GM19372 (cell line): Measurements from ENCODE around the gene NLRP12.
"Not testable (repeated sequence)": the region's sequence is repeated elsewhere in the genome, so short reads cannot be mapped to it uniquely, and the experiment has no call there.

Experiments
- ATAC-seq: cut with Tn5 transposase; IDR thresholded peaks from one replicate; pipeline ENCODE4 v1.9.1; 2021; ENCODE audit warnings: mild to moderate bottlenecking, low read depth, moderate library complexity; ENCODE audit not compliant: unreplicated experiment

Gene NLRP12, protein sequence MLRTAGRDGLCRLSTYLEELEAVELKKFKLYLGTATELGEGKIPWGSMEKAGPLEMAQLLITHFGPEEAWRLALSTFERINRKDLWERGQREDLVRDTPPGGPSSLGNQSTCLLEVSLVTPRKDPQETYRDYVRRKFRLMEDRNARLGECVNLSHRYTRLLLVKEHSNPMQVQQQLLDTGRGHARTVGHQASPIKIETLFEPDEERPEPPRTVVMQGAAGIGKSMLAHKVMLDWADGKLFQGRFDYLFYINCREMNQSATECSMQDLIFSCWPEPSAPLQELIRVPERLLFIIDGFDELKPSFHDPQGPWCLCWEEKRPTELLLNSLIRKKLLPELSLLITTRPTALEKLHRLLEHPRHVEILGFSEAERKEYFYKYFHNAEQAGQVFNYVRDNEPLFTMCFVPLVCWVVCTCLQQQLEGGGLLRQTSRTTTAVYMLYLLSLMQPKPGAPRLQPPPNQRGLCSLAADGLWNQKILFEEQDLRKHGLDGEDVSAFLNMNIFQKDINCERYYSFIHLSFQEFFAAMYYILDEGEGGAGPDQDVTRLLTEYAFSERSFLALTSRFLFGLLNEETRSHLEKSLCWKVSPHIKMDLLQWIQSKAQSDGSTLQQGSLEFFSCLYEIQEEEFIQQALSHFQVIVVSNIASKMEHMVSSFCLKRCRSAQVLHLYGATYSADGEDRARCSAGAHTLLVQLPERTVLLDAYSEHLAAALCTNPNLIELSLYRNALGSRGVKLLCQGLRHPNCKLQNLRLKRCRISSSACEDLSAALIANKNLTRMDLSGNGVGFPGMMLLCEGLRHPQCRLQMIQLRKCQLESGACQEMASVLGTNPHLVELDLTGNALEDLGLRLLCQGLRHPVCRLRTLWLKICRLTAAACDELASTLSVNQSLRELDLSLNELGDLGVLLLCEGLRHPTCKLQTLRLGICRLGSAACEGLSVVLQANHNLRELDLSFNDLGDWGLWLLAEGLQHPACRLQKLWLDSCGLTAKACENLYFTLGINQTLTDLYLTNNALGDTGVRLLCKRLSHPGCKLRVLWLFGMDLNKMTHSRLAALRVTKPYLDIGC

DNA sequence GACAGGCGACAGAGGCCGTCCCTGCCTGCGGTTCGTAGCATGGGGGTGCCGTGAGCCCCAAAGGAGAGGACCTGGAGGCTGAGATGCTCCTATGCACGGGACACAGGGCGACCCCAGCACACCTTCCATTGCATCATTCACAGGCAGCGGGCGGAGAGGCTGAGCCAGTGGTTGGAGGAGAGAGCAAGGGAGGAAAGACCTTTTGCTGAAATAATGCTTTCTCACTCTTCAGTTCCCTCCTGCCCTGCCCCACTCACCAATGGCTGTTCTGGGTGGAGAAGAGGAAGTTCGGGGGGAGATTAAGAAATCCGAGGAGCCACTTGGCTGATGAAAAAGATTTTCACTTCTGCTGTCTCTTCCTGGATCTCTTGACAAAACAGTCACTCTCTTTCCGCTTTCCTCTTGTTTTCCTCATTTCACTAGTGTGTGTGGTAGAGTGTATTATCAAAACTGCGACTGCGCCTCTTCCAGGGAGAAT, at the start of gene NLRP12:
Gene NLRP12 (minus strand): TSS at position 181 of the 478 bp plus-strand sequence. CDS start 140 bp downstream, at position 41.
- no peak for ATAC-seq

- no peak for ATAC-seq
These were observed 48.6 kb upstream of the NLRP12 start for GRCh38 chr19:53872762-53873161.

DNA sequence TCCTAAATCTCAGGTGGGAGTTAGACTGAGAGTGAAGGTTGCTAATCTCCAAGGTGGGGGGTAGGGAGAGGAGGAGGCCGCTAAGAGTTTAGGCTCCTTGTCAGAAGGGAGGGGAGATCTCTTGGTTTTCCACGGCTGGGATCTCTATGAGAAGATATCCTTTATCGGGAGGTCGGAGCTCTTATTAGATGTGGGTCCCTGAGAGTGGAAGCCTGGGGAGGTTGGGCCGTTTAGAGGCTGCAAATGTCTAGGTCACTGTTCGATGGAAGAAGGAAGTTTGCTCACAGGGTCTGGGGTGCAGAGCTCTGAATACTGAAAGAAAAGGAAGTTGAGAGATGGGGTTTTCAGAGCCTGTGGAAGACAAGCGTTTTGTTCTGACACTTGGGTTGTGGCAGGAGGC, 47.3 kb upstream of the NLRP12 start:
- ATAC-seq = no peak

GRCh38 chr19:53870485-53870844, 46.4 kb upstream of the NLRP12 start:
- ATAC-seq = no peak

DNA sequence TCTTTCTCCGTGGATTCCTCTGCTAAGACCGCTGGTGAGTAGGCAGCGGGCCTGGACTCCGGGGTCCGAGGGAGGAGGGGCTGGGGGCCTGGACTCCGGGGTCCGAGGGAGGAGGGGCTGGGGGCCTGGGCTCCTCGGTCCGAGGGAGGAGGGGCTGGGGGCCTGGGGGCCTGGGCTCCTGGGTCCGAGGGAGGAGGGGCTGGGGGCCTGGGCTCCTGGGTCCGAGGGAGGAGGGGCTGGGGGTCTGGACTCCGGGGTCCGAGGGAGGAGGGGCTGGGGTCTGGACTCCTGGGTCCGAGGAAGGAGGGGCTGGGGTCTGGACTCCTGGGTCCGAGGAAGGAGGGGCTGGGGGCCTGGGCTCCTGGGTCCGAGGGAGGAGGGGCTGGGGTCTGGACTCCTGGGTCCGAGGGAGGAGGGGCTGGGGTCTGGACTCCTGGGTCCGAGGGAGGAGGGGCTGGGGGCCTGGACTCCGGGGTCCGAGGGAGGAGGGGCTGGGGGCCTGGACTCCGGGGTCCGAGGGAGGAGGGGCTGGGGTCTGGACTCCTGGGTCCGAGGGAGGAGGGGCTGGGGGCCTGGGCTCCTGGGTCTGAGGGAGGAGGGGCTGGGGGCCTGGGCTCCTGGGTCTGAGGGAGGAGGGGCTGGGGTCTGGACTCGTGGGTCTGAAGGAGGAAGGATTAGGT, 45.8 kb upstream of the NLRP12 start:
- ATAC-seq = not testable (repeated sequence)

- ATAC-seq = no peak
These were observed 45.0 kb upstream of the NLRP12 start for GRCh38 chr19:53868892-53869804.

DNA sequence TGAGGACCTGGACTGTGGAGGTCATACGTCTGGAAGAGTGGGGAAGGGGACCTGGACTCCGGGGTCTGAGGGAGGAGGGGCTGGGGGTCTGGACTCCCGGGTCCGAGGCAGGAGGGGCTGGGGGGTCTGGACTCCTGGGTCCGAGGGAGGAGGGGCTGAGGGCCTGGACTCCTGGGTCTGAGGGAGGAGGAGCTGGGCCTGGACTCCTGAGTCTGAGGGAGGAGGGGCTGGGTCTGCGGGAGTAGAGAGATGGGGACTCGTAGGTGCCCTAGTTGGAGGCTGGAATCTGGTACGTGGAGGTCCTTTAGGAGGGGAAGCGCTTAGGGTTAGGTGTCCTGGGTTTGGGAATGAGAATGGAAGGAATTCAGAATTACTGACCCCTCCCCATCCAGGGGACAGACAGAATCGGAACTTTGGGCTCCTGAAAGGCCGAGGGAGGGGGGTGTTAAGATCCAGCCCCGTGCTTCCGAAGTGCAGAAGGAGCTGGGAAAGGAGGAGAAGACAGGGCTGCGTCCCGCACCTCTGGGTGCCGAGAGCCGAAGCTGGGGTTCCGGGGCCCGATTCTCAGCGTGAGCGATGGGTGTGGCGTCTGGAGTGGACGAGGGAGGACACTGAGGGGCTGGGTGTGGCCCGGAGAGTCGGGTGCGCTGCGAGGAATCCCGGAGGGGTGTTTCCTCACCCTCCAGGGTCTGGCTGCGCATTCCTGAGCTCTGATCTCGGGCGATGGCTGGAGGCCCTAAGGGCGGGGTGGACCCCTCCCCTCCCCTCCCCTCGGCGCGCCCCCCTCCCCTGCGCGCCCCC, 44.2 kb upstream of the NLRP12 start:
- no peak for ATAC-seq

DNA sequence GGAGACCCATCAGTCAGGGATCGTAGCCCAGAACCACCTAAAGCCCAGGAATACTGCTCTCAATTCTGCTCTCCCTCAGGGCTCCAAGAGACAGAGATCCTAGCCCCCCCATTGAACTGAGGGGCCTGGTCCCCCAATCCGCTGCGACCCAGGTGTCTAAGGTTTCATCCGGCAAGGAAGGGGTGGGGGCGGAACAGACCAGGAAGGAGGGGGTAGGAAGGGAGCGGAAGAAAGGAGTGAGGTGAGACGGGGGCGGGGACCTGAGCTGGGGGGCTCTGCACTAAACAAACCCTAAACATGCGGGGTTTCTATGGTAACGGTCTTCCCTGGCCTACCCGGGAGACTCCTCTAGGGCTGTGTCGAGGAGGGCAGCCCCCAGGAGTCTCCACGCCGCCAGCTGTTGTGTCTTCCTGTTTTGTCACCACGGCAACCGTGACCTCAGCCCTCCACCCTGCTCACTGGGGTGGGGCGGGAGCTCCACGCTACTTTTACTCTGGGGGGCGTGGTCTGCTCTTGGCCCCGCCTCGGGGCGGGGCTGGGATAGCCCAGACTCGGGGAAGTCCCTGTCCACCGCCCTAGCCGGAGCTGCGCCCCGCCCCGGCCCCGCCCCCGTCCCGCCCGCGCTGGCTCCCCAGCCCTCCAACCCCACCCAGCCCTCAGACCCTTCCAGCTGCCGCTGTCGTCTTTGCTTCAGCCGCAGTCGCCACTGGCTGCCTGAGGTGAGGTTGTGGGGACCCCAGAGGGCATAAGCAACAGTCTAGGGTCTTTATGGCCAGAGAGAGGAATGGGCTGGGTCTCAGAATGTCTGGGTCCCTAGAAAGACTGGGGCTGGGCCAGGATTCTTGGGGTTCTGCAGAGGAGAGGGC, 43.3 kb upstream of the NLRP12 start, which contains the start of gene MYADM:
Gene MYADM (plus strand): TSS at position 659 of the 866 bp plus-strand sequence. CDS start 5,647 bp downstream, outside the sequence.
- ATAC-seq = no peak

- no peak for ATAC-seq
These were observed 42.7 kb upstream of the NLRP12 start for GRCh38 chr19:53866865-53867224.

DNA sequence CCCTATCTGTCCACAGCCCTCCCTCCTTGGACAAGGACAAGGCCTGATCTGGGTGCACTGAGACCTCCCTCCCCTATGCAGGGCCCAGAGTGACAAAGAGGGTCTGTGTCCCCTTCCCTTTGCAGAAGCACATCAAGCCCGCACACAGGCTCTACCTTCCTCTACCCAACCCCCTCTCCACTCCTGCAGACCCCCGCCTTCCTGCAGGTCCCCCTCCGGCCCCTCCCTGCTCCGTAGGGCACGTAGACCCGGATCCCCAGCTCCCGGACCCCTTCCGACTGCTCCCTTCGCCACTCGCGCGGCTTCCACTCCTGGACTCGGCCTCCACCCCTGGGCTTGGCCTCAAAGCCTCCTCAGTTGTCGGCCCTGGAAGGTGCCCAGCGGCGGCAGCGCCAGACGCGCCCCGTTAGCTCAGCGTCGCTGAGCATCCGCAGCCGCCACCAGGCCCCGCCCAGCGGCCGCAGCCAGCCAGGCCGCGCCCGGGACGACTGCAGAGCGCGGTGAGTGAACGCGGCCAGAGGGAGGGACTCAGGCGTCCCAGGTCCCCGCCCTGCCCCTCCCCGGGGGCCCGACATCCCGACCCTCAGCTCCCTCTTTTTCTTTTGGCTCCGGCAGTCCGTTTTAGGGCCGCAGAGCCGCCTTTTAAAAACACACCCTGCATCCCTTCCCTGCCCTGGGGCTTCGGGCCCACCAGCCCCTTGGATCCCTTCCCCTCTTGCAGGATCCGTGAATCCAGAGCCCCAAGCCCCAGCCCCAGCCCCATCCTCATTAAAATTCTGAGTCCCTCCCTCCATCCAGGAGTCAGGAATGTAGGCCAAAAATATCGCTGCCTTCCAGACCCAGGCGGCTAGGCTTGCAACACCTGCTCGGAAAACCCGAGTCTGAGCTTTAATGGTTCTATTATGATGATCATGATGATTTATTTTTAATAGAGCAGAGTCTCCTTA, 42.1 kb upstream of the NLRP12 start:
- no peak for ATAC-seq

DNA sequence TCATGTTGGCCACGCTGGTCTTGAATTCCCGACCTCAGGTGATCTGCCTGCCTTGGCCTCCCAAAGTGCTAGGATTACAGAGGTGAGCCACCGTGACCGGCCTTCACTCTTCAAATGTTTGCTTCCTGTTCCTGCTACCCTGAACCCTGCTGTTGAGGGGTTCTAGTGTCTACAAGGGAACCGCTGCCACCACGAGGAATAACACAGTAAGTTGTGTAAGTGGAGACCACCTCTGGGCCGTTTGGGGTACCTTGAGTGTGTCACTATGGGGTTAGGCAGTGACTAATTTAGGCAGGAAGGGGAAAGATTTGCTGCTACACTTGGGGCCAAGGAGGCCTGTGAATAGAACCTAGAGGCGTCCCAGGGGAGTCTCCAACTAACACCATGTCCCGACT, 41.4 kb upstream of the NLRP12 start:
- ATAC-seq = no peak

DNA sequence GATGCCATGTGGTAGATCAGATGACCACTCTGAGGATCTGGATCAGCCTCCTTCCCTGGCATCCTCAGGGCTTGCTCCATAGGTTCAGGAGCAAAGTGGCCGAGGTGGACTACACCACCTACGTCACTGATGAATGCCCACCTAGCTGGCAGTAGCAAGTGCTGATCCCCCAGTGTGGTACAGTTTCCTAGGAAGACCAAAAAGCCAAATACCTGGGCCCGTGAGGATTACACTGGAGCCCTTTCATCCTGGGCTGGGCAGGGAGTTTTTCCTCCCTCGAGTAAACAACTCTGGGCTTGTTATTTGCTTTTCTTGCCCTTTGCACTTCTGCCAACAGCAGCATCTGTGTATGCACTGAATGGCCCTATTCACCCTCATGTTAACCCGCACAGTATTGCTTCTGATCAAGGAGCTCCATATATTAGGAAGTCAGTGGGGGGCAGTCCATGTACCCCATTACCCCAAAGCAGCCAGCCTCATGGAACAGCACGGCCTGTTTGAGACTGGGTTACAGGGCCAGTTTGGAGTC, 40.3 kb upstream of the NLRP12 start:
- ATAC-seq = no peak

- no peak for ATAC-seq
These were observed 29.6 kb upstream of the NLRP12 start for GRCh38 chr19:53853707-53854106.

DNA sequence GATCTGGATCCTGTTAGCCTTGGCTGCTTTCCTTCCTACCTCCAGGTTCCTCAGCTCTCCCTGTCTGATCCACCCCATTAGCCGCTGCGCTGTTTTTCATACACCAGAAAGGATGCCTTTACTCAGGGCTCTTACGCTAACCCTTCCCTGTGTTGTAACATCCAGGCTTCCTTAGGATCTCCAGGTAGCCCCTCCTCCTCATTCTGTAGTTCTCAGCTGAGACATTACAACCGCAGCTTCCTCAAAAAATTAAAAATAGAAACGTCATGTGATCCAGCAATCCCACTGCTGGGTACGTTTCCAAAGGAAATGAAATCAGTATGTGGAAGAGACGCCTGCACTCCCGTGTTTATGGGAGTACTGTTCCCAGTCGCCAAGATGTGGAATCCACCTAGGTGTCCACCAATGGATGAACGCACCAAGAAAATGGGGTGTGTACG, 25.1 kb upstream of the NLRP12 start:
- ATAC-seq = no peak

DNA sequence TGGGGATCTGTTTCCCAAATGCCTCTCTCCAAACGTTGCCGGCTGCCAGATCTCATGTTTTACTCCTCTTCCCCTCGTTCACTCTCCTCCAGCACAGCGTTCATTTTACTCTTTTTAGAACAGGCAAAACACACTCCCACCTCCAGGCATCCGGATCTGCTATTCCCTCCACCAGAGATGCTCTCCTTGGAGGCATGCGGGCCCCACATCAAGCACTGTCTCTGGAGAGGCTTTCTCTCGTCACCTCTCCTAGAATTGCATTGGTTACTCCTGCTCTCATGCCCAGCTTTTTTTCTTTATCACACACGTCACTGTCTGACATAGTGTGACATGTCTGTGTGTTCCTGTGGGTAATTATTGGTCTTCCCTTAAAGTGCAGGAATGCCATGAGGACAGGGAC, 23.4 kb upstream of the NLRP12 start:
- ATAC-seq = no peak

DNA sequence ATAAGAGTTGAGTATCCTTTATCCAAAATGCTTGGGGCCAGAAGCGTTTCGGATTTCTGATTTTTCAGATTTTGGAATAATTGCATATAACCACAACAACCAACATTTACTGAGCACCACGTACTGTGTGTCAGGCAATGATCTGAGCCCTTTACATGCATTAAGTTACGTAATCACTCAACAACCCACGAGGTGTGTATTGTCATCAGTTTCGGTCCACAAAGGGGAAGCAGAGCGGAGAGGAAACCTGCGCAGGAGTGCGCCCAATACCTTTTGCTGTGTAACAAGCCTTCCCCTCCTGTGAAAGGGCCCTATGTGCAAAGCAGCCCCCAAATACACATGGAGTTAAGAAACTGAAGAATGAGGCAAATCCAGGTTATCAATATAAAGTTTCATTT, 20.7 kb upstream of the NLRP12 start:
- no peak for ATAC-seq
